Liver (tissue), 9 donors: ENCODE results near the gene SEC23IP. TPM values are rescaled to one million over a fixed set of nuclear protein-coding genes. Genes with fewer than 3 reads are reported as not detected.

ENCODE experiments used
- DNase-seq: peaks from one replicate; pipeline ENCODE4 v3.0.0-alpha.2; 2017; ENCODE audit warnings: low spot score
- H3K27ac ChIP-seq, 2 donors: one replicate each; pipeline ENCODE4 v1.7.0; 2013; ENCODE audit warnings: inconsistent platforms in 2 of 2, low read length in 2 of 2, control low read depth in 1 of 2, low read depth in 1 of 2, mild to moderate bottlenecking in 1 of 2
- H3K27me3 ChIP-seq, 4 donors: one replicate each; pipeline versions ENCODE4 v1.6.1 to v1.7.0; 2013; ENCODE audit warnings: low read length in 3 of 4, inconsistent platforms in 1 of 4, mild to moderate bottlenecking in 1 of 4, moderate library complexity in 1 of 4; ENCODE audit not compliant: control insufficient read depth in 4 of 4, insufficient read depth in 4 of 4
- H3K36me3 ChIP-seq, 4 donors: one replicate each; pipeline versions ENCODE4 v1.6.1 to v1.7.0; 2013; ENCODE audit warnings: low read length in 3 of 4, mild to moderate bottlenecking in 3 of 4, low read depth in 1 of 4, moderate library complexity in 1 of 4; ENCODE audit not compliant: control insufficient read depth in 4 of 4, insufficient read depth in 3 of 4
- H3K4me1 ChIP-seq, 4 donors: one replicate each; pipeline versions ENCODE4 v1.6.1 to v1.7.0; 2013; ENCODE audit warnings: low read length in 3 of 4, mild to moderate bottlenecking in 3 of 4, moderate library complexity in 1 of 4; ENCODE audit not compliant: control insufficient read depth in 4 of 4, insufficient read depth in 4 of 4
- H3K4me3 ChIP-seq, 3 donors: one replicate each; pipeline versions ENCODE4 v1.6.1 to v1.7.0; 2013; ENCODE audit warnings: low read length in 3 of 3, control low read depth in 1 of 3, low read depth in 1 of 3, mild to moderate bottlenecking in 1 of 3
- H3K9ac ChIP-seq, 2 donors: one replicate each; pipeline ENCODE4 v1.7.0; 2013; ENCODE audit warnings: low read length in 2 of 2, mild to moderate bottlenecking in 2 of 2, moderate library complexity in 2 of 2, control low read depth in 1 of 2, low read depth in 1 of 2
- H3K9me3 ChIP-seq, 4 donors: one replicate each; pipeline versions ENCODE4 v1.6.1 to v1.7.0; 2013; ENCODE audit warnings: low read length in 3 of 4; ENCODE audit not compliant: control insufficient read depth in 4 of 4
- ATF3 ChIP-seq: IDR thresholded peaks from 2 replicates; pipeline ENCODE4 v1.6.1; 2016; ENCODE audit warnings: antibody characterized with exemption
- CTCF ChIP-seq: fragments of 150-350 bp; IDR thresholded peaks from 2 replicates; pipeline ENCODE4 v1.5.1; 2017; ENCODE audit warnings: improper control_type of control experiment, low read depth, low read length; ENCODE audit not compliant: missing input control
- EGR1 ChIP-seq, 2 donors: IDR thresholded peaks; 2 replicates each; pipeline ENCODE4 v1.6.1; 2016 to 2018; ENCODE audit warnings: antibody characterized with exemption in 2 of 2, low read depth in 2 of 2
- FOXA1 ChIP-seq: IDR thresholded peaks from 2 replicates; pipeline ENCODE4 v1.6.1; 2016; ENCODE audit warnings: antibody characterized with exemption
- FOXA2 ChIP-seq: IDR thresholded peaks from 2 replicates; pipeline ENCODE4 v1.6.1; 2016; ENCODE audit warnings: antibody characterized with exemption
- GABPA ChIP-seq, 2 donors: IDR thresholded peaks in 1 of 2; conservative IDR thresholded peaks in 1 of 2; 2 replicates each; pipeline ENCODE4 v1.6.1; 2016; ENCODE audit warnings: antibody characterized with exemption in 2 of 2, mild to moderate bottlenecking in 1 of 2, moderate library complexity in 1 of 2
- HNF4A ChIP-seq, 2 donors: conservative IDR thresholded peaks; 2 replicates each; pipeline ENCODE4 v1.6.1; 2016; ENCODE audit warnings: antibody characterized with exemption in 2 of 2, mild to moderate bottlenecking in 2 of 2
- HNF4G ChIP-seq: IDR thresholded peaks from 2 replicates; pipeline ENCODE4 v1.6.1; 2016; ENCODE audit warnings: antibody characterized with exemption
- JUND ChIP-seq, 2 donors: IDR thresholded peaks; 2 replicates each; pipeline ENCODE4 v1.6.1; 2016; ENCODE audit warnings: antibody characterized with exemption in 2 of 2
- MAX ChIP-seq: IDR thresholded peaks from 2 replicates; pipeline ENCODE4 v1.6.1; 2016; ENCODE audit warnings: antibody characterized with exemption
- NR2F2 ChIP-seq: IDR thresholded peaks from 2 replicates; pipeline ENCODE4 v1.6.1; 2016; ENCODE audit warnings: antibody characterized with exemption
- RAD21 ChIP-seq, 2 donors: IDR thresholded peaks; 2 replicates each; pipeline ENCODE4 v1.6.1; 2016; ENCODE audit warnings: antibody characterized with exemption in 2 of 2, mild to moderate bottlenecking in 2 of 2
- REST ChIP-seq: IDR thresholded peaks from 2 replicates; pipeline ENCODE4 v1.6.1; 2016; ENCODE audit warnings: antibody characterized with exemption, mild to moderate bottlenecking
- RXRA ChIP-seq, 2 donors: IDR thresholded peaks; 2 replicates each; pipeline ENCODE4 v1.6.1; 2017 to 2018; ENCODE audit warnings: antibody characterized with exemption in 2 of 2, mild to moderate bottlenecking in 1 of 2
- SP1 ChIP-seq: IDR thresholded peaks from 2 replicates; pipeline ENCODE4 v1.6.1; 2018; ENCODE audit warnings: antibody characterized with exemption, mild to moderate bottlenecking
- TAF1 ChIP-seq: conservative IDR thresholded peaks from 2 replicates; pipeline ENCODE4 v1.6.1; 2016; ENCODE audit warnings: antibody characterized with exemption, mild to moderate bottlenecking
- YY1 ChIP-seq: IDR thresholded peaks from 2 replicates; pipeline ENCODE4 v1.6.1; 2016; ENCODE audit warnings: antibody characterized with exemption, mild to moderate bottlenecking
- ZBTB33 ChIP-seq: IDR thresholded peaks from 2 replicates; pipeline ENCODE4 v1.6.1; 2016; ENCODE audit warnings: antibody characterized with exemption
- WGBS: extraction: QIAGEN DNeasy Blood & Tissue Kit; methylation state at CpG from one replicate; pipeline ENCODE4 v1.1.7; 2013; 5-methylcytosine and 5-hydroxymethylcytosine counted together
- polyA plus RNA-seq, 2 donors: library from polyadenylated mRNA; stranded (reverse) in 1 of 2; unstranded in 1 of 2; fragments of 200-250 nt in 1 of 2; fragments of >200 nt in 1 of 2; fragmentation: Nextera tagmentation in 1 of 2; extraction: Ambion mirVana in 1 of 2; gene quantifications; one replicate each; pipeline versions ENCODE4 v1.2.1 to v1.2.3, GENCODE V29; 2013 to 2015
- total RNA-seq, 2 donors: library from RNA; depleted of rRNA; stranded (reverse); fragments of >200 nt; gene quantifications; one replicate each; pipeline ENCODE4 v1.2.3, GENCODE V29; 2014
- donor health status: healthy.
- donor health status: healthy.
- donor health status: healthy.
- donor health status: healthy.
- donor health status: healthy.

SEC23IP gene
- total and polyA plus RNA-seq, 4 donors = 10.1 to 16.0 (median 12.6) TPM

- H3K4me1 ChIP-seq = peaks cover 0 to 5% (median 2%) of the 10 kb centered on the region in 4 donors
- H3K9me3 ChIP-seq = no peaks in the 10 kb centered on the region
- H3K27me3 ChIP-seq = no peaks in the 10 kb centered on the region
- no peak overlapping the region for H3K9ac ChIP-seq
- peaks cover 6 to 55% (median 43%) of the 10 kb centered on the region in 4 donors for H3K36me3 ChIP-seq
- no peak overlapping the region for H3K27ac ChIP-seq
- TF ChIP-seq NR2F2 = no peak
- no peak for TF ChIP-seq HNF4G
- no peak for TF ChIP-seq FOXA1
- no peak for TF ChIP-seq FOXA2
- no peak for TF ChIP-seq TAF1
- TF ChIP-seq GABPA (IDR thresholded peaks at IDR 0.05 in 1 of 2, conservative IDR thresholded peaks at IDR 0.05 in 1 of 2) = no peak
- no peak for TF ChIP-seq ATF3
- TF ChIP-seq RXRA (IDR thresholded peaks at IDR 0.05) = no peak
- TF ChIP-seq MAX = no peak
- no peak for TF ChIP-seq CTCF
- TF ChIP-seq ZBTB33 = no peak
- no peak for TF ChIP-seq SP1
- no peak for TF ChIP-seq JUND (IDR thresholded peaks at IDR 0.05)
- no peak for TF ChIP-seq HNF4A (conservative IDR thresholded peaks at IDR 0.05)
- TF ChIP-seq EGR1 (IDR thresholded peaks at IDR 0.05; ENCODE audit: low read depth in 2 of 2) = no peak
- no peak for TF ChIP-seq REST
- TF ChIP-seq YY1 = no peak
- TF ChIP-seq RAD21 (IDR thresholded peaks at IDR 0.05) = no peak
- WGBS = 94% methylated on average over 3 of the region's 3 CpGs
- no peak for DNase-seq
- H3K4me3 ChIP-seq = no peak overlapping the region
Observed at GRCh38 chr10:119849944-119850343, 42.6 kb upstream of the SEC23IP start.
